ENCODE data around the gene NEURL4. TPM values are rescaled to one million over a fixed set of nuclear protein-coding genes. Genes with fewer than 3 reads are reported as not detected.

NEURL4 gene
- total and polyA plus RNA-seq, 2 experiments from 2014 or later, result 6.3 to 42.3 TPM

- Mint-ChIP-seq H3K27ac (peak overlapping the region; percentile 2; the same call in 1 of the 2 replicates), H3K27me3 (ENCODE audit: insufficient read depth, low read depth, poor library complexity) (peaks cover 9% of the 10 kb centered on the region), H3K4me1 (peaks cover 36% of the 10 kb centered on the region), H3K36me3 (ENCODE audit: low read depth) (peaks cover 5% of the 10 kb centered on the region; the same call in 1 of the 3 replicates), H3K9me3 (no peaks in the 10 kb centered on the region), H3K4me3 (no peak overlapping the region; the same call in 2 of the 3 replicates)
- Histone ChIP-seq H3F3A (replicated peaks; ENCODE audit: low read depth) (peaks cover 31% of the 10 kb centered on the region), H3K36me3 (ENCODE audit: insufficient read depth) (no peaks in the 10 kb centered on the region), H3K4me3 (no peak overlapping the region), H3K4me1 (ENCODE audit: insufficient read depth) (peaks cover 19% of the 10 kb centered on the region), H4K20me1 (replicated peaks; ENCODE audit: insufficient read depth) (no peaks in the 10 kb centered on the region), H3K4me2 (no peak overlapping the region; the same call in 1 of the 2 replicates), H3K9me2 (ENCODE audit: insufficient read depth) (no peaks in the 10 kb centered on the region), H2AFZ (0 out of 2 replicates have a peak overlapping the region, but pooled peaks have one; percentile 52), H3K27me3 (ENCODE audit: insufficient read depth) (no peaks in the 10 kb centered on the region), H3K27ac (ENCODE audit: low read depth) (no peak overlapping the region), H3K79me2 (replicated peaks; ENCODE audit: insufficient read depth) (peaks cover 14% of the 10 kb centered on the region)
- TF ChIP-seq ETS1 (IDR thresholded peaks at IDR 0.05) (no peak), ZNF462 (CRISPR knock-in tag; IDR thresholded peaks at IDR 0.05) (no peak), EZH2 (IDR thresholded peaks at IDR 0.05; ENCODE audit: low read depth, unreplicated experiment) (no peak), REST (IDR thresholded peaks at IDR 0.05; ENCODE audit: unreplicated experiment) (no peak), ZNF331 (CRISPR knock-in tag; IDR thresholded peaks at IDR 0.05; ENCODE audit: low read depth) (no peak)
- no peak for DNase-seq (ENCODE audit: low spot score)
- ATAC-seq, result no peak
These were observed 3.0 kb upstream of the NEURL4 start for GRCh38 chr17:7332111-7332510.

Measured in GM23338 (cell line).